ENCODE results near the gene CD79B.
"Not testable (repeated sequence)": the region's sequence is repeated elsewhere in the genome, so short reads cannot be mapped to it uniquely, and the experiment has no call there.

CD79B gene

DNA sequence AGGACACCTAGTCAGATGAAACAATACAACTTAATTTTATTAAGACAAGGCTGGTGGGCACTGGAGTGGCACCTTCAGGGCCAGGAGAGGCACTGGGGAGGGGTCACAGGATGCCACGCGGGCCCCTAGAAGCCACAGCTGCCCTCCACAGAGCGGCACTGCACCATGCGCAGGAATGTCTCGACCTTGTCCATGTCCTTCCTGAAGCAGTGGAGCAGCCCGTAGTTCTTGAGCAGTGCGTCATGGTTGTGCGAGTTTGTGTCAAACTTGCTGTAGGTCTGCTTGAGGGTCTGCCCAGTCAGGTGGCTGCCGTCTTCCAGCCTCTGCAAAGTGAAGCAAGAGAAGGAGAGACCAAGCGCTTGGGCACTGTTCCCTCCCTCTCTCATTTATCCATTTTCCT, 22.5 kb downstream of the CD79B start:
- not testable (repeated sequence) for DNase-seq

DNA sequence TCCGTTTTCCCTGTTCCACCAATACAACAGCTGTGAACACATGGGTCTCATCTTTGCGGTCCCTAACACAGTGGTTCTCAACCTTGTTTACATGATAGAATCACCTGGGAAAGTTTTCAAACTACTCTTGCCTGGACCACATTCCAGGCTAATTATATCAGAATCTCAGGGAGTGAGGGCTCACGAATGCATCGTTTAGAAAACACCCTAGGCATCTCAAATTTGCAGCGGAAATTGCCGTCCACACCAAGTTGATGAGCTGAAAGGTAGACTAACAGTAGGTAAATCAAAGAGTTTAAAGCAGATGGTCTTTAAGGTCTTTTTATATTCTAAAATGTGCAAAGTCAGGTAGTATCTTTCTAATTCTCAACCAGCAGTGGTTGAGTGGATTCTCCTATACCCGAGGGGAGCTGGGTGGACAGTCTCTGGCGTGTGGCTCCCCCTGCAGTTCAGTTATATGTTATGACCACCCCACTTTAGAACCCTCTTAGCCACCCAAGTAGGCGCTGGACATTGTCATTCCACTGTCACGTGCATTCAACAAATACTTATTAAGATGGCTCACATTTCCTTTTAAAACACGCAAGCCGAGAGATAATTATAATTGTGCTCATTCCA, 24.9 kb downstream of the CD79B start:
- DNase-seq: not testable (repeated sequence)

GRCh38 chr17:63904796-63905195, 27.3 kb downstream of the CD79B start:
- DNase-seq: not testable (repeated sequence)

DNA sequence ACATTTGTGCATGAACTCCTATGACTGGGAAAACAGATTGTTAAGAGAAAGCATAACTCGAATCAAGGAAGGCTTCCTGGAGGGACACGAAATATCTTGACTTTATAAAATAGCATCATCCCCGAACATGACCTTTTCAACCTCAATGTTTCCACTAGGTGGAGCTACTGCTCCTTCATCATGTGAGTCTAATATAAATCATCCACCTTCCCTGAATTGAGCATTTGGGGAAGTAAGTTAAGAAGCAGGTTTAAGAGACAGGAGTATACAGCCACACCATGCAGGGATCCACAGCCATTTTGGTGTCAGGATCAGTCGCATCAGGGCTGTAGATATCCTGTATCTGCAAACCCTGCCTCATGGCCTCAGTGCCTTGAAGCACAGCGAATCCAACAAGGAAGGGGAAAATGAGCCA, 28.3 kb downstream of the CD79B start:
- DNase-seq: not testable (repeated sequence)

GRCh38 chr17:63901971-63902370, 30.2 kb downstream of the CD79B start:
- DNase-seq: not testable (repeated sequence)

DNA sequence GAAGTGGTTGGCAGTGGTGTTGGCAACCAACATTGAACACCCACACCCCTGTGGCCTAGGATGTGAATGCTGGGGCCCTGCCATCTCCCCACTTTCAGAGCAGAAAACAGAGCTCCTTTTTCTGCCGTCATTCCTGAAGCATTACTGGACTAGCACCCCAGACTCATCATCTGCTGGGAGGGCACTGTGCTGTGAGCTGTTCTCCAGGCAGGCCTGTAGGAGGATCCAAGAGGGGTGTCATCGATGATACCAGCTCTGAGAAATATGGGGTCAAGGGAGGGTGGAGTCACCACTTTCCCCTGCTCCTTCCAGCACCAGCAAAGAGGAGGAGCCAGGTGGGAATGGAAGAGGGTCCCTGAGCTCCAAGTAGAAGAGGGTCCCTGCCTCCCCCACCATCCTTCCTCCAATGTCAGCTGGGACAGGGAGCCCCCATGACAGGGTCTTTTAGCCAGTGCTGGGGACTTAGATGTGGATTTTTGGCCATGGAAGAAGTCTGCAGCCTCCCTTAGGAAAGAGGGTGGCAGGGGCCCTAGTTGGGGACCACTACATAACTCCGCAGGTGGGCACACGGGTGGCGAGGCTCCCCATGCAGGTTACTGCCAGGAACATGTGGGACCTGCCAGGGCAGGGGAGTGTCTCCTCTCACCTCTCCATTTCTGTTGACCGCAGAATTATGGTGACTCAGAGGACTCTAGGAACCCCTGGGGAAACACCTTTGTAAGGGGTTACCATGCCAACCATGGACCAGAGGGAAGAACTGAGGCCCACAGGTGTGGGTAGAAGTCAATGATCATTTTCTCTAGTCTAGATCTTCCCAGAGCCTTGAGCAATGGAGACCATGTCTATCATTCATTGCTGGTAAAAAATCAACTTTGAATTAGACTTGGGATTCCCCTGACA, 33.0 kb downstream of the CD79B start:
- not testable (repeated sequence) for DNase-seq

- not testable (repeated sequence) for DNase-seq
These were observed 35.4 kb downstream of the CD79B start, which contains the start of gene CSH1 for GRCh38 chr17:63896524-63897354. Gene CSH1, minus strand, starts transcription at chr17:63896574. Its CDS starts 63 bp downstream, at chr17:63896511.

DNA sequence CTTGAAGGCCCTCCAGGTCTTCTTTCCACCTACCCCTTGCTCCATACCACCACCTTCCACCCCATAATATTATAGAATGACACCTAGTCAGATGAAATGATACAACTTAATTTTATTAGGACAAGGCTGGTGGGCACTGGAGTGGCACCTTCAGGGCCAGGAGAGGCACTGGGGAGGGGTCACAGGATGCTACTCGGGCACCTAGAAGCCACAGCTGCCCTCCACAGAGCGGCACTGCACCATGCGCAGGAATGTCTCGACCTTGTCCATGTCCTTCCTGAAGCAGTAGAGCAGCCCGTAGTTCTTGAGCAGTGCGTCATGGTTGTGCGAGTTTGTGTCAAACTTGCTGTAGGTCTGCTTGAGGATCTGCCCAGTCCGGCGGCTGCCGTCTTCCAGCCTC, 37.3 kb downstream of the CD79B start:
- DNase-seq: not testable (repeated sequence)

DNA sequence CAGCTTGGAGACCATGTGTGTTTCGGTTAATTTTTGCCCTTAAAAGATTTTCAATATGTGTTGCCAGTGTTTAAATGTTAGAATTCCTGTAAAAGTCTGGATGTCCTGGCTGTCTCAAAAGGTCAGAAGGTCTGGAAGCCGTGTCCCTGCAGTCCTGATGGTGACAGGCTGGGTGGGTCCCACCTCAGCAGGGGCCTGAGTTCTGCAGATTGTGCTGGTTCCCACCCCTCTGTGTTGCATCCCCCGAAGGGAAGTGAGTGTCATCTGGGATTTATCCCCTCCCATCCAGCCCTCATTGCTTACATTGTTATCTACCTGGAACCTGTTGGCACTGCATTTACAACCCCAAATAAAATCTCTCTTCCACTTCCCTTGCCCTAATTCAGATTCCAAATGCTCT, 38.1 kb downstream of the CD79B start:
- not testable (repeated sequence) for DNase-seq

DNA sequence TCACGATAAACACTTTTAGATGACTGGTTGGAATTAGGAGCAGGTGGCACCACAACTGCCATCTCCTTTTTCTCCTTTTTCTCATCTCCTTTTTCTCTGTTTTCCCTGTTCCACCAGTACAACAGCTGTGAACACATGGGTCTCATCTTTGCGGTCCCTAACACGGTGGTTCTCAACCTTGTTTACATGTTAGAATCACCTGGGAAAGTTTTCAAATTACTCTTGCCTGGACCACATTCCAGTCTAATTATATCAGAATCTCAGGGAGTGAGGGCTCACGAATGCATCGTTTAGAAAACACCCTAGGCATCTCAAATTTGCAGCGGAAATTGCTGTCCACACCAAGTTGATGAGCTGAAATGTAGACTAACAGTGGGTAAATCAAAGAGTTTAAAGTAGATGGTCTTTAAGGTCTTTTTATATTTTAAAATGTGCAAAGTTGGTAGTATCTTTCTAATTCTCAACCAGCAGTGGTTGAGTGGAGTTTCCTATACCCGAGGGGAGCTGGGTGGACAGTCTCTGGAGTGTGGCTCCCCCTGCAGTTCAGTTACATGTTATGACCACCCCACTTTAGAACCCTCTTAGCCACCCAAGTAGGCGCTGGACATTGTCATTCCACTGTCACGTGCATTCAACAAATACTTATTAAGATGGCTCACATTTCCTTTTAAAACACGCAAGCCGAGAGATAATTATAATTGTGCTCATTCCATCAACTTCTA, 39.7 kb downstream of the CD79B start:
- DNase-seq: not testable (repeated sequence)

GRCh38 chr17:63889026-63889848, 42.9 kb downstream of the CD79B start:
- DNase-seq: not testable (repeated sequence)

- not testable (repeated sequence) for DNase-seq
These were observed 47.0 kb downstream of the CD79B start for GRCh38 chr17:63885119-63885518.

DNA sequence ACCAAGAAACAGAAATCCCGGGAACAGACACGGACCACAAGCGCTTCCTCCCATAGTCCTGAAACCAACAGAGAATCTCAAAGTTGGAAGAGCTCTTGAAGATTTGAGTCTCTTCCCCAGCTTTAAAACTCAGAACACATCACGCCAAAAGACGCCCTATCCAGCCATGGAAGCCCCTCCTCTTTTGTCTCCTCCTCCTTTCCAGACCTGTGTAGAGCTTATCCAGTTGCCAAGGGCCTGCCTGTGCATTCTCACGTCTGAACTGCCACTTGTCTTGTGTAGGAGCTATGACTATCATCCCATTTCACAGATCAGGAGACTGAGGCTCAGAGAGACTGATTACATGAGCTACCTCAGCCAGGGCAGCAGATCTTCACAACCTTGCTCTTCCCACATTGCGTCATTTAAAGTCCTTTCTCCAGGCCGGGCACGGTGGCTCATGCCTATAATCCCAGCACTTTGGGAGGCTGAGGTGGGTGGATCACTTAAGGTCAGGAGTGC, 49.5 kb downstream of the CD79B start:
- DNase-seq: not testable (repeated sequence)

GRCh38 chr17:63881935-63882601, 50.1 kb downstream of the CD79B start, which contains the start of gene GH2:
Gene GH2, minus strand, starts transcription at chr17:63881944. Its CDS starts 143 bp downstream, at chr17:63881801.
- peak; percentile 3 for DNase-seq

DNA sequence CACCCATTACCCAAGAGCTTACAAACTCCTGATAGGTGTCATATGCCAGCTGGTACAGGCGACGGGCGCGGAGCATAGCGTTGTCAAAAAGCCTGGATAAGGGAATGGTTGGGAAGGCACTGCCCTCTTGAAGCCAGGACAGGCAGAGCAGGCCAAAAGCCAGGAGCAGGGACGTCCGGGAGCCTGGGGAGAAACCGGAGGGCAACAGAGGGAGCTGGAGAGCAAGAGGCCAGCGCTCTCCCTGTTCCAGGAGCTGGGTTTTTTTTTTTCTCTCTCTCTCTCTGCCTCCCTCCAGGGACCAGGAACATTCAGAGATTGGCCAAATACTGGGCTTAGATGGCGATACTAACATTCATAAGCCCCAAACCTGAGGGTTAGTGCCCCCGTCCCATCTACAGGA, 50.8 kb downstream of the CD79B start:
- not testable (repeated sequence) for DNase-seq

- no peak for DNase-seq
These were observed 51.4 kb downstream of the CD79B start for GRCh38 chr17:63880706-63881105.
